CMK (cell line): Measurements from ENCODE around the gene RFK.

Experiments
- DNase-seq: peaks from one replicate; pipeline ENCODE4 v3.0.0-alpha.2; 2010; ENCODE audit warnings: low read depth

The RFK gene

DNA sequence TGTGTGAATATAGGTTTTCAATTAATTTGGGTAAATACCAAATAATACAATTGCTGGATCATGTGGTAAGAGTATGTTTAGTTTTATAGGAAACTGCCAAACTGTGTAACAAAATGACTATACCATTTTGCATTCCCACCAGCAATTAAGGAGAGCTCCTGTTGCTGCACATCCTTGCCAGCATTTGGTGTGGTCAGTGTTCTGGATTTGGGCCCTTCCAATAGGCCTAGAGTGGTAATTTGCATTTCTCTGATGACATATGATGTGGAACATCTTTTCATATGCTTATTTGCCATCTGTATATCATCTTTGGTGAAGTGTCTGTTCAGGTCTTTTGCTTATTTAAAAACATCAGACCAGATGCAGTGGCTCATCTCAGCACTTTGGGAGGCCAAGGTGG is 11.6 kb upstream of the RFK start:
- DNase-seq, result no peak

DNA sequence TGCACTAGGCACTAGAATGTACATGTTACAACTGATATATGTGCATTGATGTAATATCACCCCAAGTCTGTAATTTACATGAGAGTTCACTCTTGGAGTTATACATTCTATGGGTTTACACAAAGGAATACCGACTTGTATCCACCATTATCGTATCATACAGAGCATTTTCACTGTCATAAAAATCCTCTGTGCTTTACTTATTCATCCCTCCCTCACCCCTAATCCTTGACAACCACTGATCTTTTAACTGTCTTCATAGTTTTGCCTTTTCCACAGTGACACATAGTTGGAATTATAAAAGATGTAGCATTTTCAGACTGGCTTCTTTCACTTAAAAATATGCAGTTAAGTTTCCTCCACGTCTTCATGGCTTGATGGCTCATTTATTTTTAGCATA is 11.1 kb upstream of the RFK start:
- DNase-seq, result no peak

DNA sequence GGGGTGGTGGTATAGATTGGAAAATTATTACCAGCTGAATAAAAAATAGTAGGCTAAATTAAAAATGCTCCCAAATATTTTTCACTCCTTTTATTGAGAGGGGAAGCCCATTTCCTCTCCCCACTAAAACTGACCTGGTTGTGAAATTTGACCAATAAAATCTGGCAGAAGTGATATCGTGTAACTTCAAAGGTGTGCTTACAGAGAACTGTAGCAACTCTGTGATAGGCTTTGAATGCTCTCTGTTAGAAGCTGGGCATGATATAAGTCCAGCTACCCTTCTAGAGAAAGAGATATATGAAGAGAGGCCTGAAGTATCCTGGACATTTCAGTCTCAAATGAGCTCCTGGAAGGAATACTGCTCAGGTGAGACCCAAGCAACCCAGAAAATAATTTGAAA is 10.2 kb upstream of the RFK start:
- DNase-seq, result no peak

DNA sequence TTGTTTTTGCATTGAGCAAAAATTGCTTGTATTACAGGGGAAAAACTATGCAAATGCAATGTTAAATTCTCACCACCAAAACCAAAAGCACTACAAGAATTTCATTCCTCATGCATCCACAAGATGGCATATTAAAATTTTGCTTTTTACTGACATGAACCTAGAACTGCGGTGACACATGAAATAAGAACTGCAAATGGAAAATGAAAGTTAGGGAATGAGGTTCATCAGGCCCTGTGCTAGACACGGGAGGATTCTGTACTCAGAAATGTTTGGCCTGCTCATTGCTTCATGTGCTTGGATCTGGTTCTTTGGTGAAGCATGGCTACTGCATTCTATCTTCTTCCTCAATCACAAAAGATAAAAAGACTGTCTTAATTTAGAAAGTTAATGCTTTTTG is 9.1 kb upstream of the RFK start:
- no peak for DNase-seq

DNA sequence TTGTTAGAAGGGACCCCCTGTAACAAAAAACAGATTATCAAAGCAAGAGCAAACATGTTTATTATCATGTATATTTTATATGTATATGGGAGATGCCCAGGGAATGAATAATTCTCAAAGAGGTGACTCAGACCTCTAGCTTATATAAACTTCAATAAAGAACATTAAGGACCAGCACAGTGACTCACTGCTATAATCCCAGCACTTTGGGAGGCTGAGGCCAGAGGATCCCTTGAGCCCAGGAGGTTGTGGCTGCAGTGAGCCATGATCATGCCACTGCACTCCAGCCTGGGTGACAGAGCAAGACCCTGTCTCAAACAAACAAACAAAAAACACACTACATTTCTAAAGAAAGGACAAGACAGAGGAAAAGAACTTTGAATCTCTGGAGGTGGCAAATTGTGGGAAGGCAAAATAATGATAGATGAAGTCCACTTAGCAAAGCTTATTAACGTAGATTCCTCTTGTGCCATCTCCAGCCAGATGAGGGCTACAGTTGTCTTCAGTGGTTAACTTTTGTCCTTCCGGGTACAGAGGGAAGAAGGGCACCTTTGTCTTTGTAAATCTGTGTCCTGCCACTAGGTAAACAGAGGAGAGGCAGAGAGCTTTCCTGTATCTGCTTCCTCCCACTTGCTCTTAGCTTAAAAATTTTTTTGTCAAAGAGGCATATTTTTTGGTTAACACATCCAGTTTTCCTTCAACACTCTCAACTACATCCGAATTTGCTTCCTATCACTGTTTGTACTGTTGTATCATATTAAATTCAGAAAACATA is 7.5 kb upstream of the RFK start:
- DNase-seq, result no peak

DNA sequence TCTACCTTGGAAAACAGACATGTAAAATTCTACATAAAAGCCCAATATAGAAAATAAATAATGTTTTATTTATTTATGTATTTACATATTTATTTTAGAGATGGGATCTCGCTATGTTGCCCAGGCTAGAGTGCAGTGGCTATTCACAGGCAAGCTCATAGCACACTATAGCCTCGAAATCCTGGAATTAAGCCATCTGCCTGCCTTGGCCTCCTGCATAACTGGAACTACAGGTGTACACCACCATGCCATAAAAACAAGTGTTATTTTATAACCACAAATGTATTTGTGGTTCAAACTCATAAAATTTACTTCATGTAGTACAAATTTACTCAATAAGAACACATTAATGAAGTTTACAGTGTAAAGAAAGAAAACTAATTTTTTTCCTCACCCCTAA is 7.0 kb upstream of the RFK start:
- DNase-seq, result no peak

DNA sequence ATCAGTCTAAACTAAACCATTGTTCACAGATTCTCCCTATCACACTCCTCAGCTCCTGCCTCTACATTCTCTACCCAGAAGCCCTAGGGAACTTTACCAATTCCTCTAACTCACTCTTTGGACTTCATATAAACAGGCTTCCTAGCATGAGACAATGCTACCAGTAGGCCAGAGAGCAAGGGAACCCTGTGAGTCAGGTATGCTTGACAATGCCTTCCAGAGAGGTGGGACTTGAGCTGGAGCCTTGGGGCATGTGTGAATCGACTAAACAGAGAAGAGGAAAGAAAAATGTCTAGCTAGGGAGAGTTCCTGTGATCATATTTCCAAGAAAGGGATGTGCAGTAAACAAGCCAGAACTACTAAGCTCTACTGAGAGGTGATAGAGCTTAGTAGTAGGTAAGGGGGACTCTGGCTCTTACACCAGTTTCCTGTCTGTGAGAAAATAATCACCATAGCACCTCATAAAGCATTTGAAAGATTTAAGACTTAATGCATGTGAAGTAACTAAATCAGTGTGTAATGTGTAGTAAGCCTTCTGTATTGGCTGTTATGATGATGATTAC is 6.4 kb upstream of the RFK start:
- no peak for DNase-seq

DNA sequence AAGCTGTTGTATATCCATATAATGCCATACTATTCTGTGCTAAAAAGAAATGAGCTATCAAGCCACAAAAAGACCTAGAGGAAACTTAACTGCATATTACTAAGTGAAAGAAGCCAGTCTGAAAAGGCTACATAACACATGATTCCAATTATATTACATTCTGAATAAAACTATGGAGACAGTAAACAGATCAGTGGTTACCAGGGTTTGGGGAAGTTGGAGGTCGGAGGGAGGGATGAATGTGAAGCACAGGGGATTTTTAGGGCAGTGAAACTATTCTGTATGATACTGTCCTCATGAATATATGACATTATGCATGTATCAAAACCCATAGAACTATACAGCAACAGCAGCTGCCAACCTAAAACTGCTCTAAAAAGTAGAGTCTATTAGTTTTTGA is 5.6 kb upstream of the RFK start:
- no peak for DNase-seq

DNA sequence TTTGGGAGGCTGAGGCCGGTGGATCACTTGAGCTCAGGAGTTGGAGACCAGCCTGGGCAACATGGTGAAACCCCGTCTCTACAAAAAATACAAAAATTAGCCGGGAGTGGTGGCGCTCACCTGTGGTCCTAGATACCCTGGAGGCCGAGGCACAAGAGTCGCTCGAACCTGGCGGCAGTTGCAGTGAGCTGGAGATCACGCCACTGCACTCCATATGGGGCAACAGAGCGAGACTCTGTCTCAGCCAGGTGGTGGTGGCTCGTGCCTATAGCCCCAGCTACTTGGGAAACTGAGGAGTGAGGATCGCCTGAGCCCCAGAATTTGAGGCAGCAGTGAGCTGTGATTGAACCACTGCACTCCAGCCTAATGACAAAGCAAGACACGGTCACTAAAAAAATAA is 2.4 kb upstream of the RFK start:
- no peak for DNase-seq

DNA sequence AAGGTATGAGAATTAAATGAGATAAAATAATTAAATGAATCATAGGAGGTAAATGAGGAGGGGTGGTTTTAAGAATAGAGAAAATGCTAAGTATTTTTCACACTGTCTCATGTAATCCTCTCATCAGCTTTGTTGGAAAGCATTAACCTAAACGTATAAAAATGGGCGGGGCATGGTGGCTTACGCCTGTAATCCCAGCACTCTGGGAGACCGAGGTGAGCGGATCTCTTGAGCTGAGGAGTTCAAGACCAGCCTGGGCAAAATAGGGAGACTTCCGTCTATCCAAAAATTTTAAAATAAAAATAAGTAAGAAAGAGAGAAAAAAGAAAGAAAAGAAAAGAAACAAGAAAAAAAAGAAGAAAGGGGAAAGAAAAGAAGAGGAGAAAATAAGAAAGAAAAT is 1.9 kb upstream of the RFK start:
- DNase-seq, result no peak

DNA sequence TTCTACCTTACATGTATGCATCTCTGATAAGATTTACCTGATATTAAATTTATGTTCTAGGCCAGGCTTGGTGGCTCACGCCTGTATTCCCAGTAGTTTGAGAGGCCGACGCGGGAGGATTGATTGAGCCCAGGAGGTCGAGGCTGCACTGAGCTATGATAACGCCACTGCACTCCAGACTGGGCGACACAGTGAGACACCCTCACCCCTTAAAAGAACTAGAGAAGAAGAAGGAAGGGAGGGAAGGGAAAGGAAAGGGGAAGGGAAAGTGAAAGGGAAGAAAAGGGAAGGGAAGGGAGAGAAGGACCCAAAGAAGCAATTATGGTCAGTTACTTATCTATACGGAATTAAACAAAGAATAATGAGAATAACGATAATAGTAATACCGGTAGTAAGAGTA is 1.2 kb upstream of the RFK start:
- DNase-seq, result no peak

DNA sequence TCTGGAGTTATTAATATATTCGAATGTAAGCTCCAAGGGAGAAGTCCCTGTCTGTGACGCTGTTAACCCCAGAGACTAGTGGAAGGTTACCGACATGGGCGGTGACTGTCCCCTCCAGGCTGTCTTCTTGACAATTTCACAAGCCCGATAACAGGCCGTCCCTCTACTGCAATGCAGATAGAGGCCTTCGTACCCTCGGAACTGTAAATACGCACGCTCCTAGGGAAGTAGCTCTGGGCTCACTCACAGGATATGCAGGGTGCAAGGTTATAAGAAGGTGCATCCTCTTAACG is 680 bp upstream of the RFK start:
- no peak for DNase-seq

DNA sequence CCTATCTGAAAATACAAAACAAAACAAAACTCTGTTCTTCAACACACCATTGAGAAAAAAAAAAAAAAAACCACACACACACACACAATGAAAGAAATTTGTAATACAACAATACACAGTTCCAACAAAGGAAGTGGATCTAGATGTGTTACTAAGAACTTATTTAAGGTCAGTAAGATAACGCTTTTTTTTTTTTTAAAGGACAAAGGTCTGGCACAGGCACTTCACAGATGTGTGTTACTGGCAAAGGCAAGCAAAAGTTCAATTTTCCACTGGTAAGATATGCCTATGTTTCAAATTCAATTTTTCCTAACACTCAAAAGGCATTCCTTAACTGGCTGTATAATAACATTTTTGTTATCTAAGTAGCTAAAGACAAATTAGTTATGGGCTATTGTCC is 3.6 kb downstream of the RFK start:
- no peak for DNase-seq

DNA sequence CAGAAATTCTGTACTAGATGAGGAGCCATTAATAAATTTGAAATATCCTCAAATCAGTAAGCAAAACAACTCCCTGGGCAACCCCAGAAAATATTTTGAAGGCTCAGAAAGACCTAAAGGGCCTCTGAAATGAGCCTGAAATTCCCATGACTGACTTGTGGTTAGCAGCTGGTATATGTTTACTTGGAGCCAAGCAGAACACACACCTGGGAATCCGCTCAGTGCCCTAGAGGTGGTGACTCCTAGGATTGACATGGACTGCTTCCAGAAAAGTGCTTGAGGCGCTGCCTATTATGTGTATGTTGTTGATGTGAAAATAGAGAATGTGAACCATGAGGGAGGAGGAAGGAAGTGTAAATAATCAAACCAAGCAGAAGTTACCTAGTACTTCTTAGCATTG is 14.7 kb downstream of the RFK start:
- DNase-seq, result no peak

DNA sequence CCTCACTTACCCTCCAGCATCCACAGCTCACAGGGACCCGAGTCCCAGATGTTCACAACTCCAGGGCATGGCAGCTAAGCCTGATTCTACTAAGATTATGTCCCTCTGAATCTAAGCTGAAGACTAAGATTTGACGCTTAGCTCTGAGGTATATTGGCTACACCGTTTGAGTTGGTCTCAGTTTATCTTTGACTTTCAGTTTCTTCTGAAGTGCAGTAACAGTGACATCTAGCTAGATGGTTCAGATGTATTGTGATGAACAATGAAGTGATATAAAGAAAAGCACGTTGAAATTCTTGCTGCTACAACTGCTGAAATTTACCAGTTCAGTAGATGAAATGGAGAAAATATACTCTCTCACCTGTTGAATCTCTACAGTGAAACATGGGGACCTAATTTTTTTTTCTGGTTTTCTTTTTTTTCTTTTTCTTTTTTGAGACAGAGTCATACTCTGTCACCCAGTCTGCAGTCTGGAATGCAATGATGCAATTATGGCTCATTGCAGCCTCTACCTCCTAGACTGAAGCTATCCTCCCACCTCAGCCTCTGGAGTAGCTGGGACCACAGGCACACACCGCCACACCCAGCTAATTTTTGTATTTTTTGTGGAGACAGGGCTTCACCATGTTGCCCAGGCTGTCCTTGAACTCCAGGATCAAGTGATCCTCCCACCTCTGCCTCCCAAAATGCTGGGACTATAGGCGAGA is 15.7 kb downstream of the RFK start:
- DNase-seq, result no peak

DNA sequence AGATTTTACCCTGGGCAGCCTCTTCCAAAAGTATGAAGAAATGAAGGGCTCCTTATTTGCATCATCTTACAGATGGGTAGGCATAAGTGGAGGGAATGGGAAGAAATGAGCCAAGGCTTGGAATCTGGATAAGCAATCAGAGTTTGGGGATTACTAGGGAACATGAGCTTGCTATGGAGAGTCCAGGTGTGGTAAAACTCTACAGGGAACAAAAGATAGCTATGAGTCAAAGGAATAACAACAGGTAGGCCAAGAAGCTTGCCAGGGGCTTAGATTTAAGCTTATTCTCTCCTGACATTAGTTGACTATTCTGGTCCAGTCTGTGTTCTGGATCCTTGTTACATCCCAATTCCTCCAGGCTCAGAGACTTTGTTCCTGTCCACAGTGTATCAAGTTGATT is 16.4 kb downstream of the RFK start:
- DNase-seq, result no peak

DNA sequence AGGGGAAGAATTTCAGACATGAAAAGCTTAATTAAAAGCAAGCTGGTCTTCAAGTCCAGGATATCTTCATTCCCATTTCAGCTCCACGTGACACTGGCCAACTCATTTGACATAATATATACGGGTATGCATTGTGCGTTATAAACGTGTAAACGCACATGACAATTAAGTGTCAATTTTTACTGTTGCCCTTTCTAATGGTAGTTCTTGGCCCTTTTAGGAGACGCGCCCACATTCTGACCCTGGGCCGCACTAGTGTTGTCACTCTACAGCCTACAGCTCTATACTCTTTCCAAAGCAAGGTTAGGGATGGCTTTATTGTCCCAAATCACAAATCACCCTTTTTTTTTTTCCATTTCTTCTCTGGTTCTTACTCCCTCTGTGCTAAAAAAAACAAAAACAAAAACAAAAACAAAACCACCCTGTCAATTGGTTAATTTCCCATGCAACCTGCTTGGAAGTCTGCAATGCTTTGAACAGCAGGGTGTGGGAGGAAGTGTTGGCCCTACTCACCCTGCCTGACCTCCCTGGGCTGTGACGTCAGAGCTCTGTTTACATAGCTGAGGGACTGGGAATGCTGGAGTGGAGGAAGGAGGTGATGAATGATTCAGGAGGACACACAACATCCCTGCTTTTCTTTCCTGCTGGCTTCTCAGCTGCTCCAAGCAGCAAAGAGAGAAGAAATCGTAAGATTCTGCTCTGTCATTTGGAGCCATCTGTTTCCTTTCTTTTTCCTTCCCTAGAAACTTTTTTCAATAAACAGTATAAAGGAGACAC is 19.3 kb downstream of the RFK start:
- no peak for DNase-seq

DNA sequence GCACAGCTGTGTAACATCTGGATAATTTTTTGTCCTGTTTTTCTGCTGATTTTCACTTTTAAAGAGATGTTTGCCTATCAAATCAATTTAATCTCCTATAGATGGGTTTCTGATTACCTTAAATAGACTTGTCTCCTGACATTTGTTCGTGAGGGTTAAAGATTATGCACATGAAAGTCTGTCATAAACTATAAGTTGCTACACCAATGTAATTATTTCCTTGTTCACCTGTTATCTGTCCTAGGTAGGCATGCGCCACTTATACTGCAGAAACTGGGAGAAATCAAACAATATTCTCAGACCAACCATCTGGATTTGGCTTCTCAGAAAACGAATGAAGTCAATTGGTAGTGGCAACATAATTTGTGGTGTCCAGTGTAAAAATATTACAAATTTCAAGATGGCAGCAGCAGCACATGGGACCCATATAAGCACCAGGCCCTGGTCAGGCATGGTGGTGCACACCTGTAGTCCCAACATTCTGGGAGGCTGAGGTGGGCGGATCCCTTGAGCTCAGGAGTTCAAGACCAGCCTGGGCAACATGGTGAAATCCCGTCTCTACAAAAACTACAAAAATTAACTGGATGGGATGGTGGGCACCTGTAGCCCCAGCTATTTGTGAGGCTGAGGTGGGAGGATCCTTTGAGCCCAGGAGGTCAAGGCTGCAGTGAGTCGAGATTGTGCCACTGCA is 20.3 kb downstream of the RFK start:
- no peak for DNase-seq

DNA sequence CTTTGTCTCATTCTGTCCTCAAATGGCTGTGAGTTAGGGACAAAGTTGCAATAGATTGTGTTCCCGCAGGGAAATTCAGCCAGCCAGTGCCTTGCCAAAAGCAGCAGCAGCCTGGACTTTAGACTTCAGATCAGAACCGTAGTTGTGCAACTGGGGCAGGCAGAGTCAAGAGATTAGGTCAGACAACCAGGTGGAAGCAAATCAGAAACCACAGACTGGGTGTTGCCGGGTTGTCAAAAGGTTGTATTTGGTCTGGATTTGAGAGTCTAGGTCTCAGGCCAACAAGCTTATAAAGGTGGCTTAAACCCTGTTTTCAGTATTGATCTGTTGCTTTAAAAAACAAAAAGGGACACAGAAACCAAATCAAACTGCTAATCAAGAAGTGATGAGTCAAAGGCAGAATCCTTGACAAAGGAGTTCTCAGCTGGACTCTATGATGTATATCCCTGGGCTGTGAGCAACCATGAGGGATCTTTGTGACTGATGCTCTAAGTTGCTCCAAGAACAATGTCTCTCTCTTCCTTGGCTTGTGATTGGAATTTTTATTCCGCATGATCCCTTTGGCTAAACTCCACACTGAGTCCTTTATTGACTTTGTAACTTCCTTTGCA is 20.9 kb downstream of the RFK start:
- DNase-seq, result no peak

DNA sequence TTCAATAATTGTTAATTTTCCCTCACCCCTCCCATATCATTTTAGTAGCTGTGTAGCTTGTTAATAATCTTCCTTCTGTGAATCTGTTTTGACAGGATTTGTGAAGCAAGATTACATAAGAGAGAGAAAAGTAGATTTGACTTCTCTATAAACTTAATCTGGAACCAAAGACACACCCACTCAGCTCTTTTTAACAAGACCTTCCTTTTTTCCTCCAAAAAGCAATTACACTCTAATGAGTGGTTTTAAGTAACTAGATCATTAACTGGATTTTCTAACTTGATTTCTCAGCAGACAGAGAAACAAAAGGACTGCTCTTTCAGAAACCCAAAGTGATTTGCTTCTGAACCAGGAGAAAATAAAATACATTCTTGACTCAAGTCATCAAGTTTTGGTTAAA is 21.9 kb downstream of the RFK start:
- no peak for DNase-seq

DNA sequence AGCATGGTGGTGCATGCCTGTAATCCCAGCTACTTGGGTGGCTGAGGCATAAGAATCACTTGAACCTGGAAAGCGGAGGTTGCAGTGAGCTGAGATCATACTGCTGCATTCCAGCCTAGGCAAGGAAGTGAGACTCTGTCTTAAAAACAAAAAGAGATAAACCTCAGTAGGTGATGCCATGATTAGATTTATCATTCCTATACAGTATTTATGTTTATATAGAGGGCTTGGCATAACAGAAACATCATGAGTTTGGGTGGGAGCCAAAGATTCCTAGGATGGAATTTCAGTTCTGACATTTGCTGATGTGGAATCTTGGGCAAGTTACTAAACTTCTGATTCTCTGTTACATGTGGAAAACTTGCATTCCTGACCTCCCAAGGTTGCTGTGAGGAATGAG is 22.3 kb downstream of the RFK start:
- DNase-seq, result no peak

DNA sequence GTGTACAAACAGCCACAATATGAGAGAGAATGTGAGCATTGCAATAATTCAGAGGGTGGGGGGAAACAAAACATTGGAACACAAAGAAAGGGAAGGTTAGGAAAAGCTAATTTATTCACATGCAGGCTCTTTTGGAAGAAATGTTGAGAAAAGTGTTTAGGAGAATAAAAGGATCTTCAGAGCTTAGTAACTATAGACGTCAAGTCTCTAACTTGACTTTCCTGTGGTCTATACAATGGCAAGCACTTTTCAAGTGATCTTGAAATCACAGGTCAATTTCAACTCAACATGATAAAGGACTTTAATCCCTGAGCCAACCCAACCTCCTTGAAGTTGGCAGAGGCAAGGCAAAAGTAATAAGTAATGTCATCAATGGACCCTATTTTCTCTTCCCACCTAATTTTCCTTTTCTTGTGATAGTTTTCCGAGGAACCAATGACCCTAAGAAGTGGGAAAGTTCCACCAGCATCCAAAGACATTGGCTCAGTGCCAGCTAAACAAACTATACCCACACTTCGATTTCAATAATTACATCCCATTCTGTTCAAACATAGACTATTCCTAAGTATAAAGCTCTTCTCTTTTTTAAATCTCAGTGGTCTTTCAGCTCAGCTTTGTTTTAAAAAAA is 23.7 kb downstream of the RFK start:
- DNase-seq, result no peak
